ENCODE data around the gene IFT122. TPM values are rescaled to one million over a fixed set of nuclear protein-coding genes. Genes with fewer than 3 reads are reported as not detected.
A peak's percentile ranks its signal among the peaks of the same experiment; 100 is the strongest.
"Not testable (repeated sequence)": the region's sequence is repeated elsewhere in the genome, so short reads cannot be mapped to it uniquely, and the experiment has no call there.

The IFT122 gene, protein sequence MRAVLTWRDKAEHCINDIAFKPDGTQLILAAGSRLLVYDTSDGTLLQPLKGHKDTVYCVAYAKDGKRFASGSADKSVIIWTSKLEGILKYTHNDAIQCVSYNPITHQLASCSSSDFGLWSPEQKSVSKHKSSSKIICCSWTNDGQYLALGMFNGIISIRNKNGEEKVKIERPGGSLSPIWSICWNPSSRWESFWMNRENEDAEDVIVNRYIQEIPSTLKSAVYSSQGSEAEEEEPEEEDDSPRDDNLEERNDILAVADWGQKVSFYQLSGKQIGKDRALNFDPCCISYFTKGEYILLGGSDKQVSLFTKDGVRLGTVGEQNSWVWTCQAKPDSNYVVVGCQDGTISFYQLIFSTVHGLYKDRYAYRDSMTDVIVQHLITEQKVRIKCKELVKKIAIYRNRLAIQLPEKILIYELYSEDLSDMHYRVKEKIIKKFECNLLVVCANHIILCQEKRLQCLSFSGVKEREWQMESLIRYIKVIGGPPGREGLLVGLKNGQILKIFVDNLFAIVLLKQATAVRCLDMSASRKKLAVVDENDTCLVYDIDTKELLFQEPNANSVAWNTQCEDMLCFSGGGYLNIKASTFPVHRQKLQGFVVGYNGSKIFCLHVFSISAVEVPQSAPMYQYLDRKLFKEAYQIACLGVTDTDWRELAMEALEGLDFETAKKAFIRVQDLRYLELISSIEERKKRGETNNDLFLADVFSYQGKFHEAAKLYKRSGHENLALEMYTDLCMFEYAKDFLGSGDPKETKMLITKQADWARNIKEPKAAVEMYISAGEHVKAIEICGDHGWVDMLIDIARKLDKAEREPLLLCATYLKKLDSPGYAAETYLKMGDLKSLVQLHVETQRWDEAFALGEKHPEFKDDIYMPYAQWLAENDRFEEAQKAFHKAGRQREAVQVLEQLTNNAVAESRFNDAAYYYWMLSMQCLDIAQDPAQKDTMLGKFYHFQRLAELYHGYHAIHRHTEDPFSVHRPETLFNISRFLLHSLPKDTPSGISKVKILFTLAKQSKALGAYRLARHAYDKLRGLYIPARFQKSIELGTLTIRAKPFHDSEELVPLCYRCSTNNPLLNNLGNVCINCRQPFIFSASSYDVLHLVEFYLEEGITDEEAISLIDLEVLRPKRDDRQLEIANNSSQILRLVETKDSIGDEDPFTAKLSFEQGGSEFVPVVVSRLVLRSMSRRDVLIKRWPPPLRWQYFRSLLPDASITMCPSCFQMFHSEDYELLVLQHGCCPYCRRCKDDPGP
- polyA plus RNA-seq (2013), result 31.1 and 31.8 TPM in 2 replicates

DNA sequence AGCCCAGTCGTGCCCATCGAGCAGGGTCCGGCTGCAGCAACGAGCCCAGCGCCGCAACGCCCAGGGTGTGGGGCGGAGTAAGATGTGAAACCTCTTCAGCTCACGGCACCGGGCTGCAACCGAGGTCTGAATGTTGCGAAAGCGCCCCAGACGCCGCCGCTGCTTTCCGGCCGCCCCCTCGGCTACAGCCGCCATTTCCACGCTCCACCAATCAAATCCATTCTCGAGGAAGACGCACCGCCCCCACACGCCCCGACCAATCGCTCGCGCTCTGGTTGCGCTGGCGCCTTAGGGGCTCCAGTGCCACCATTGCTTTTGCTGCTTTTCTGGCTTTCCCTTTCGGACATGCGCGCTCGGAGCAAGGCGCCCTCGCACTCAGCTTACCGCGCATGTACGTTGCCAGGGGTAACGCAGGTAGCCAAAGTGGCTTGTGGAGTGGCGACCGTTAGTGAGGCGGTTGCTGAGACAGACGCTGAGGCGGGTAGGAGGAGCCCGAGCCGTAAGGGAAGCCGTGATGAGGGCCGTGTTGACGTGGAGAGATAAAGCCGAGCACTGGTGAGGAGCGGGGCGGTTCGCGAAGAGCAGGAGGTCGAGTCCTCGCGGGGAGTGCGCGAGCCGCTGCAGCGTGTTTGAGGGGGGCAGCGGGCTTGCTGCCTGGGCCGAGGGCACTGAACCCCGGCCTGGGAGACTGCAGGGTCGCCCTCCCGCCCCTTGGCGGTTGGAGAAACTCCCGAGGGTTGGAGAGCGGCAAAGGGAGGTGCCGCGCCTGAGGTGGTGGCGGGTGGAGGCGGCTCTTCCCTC lies at the start of gene IFT122, which contains the start of gene MBD4:
Gene IFT122 (plus strand): TSS at position 408 of the 801 bp plus-strand sequence. CDS start 107 bp downstream, at position 515.
Gene MBD4 (minus strand): TSS at position 132 of the 801 bp plus-strand sequence. CDS start 115 bp downstream, at position 17.
- peak within 1 kb of the TSS; percentile 78 for H2BK120ac ChIP-seq (ENCODE audit: insufficient read depth, low read length, poor library complexity)
- H3K79me1 ChIP-seq (ENCODE audit: low read length), result peaks cover 7% of the 10 kb centered on the region
- no CpG with 5 or more reads among the region's 75 CpGs for WGBS (ENCODE audit: extremely low coverage, insufficient coverage, insufficient read length)
- no peak within 1 kb of the TSS for H2BK12ac ChIP-seq (ENCODE audit: low read length)
- H3K79me2 ChIP-seq (ENCODE audit: control insufficient read depth, insufficient read depth, low read length, poor library complexity), result peaks cover 9% of the 10 kb centered on the region
- H3K4me1 ChIP-seq (ENCODE audit: control insufficient read depth in 1 of 2, insufficient read depth in 2 of 2, low read length in 2 of 2), result peaks cover 0 to 7% of the 10 kb centered on the region in 2 experiments
- peaks cover 2 to 9% of the 10 kb centered on the region in 2 experiments for H3K36me3 ChIP-seq (ENCODE audit: control insufficient read depth in 1 of 2, insufficient read depth in 2 of 2, low read length in 2 of 2)
- H4K8ac ChIP-seq (ENCODE audit: low read depth, low read length), result peak within 1 kb of the TSS; percentile 90
- no peak within 1 kb of the TSS for H3K23ac ChIP-seq (ENCODE audit: low read length)
- H3K4me2 ChIP-seq (ENCODE audit: low read length), result peak within 1 kb of the TSS; percentile 79
- H4K91ac ChIP-seq (ENCODE audit: low read depth, low read length), result peak within 1 kb of the TSS; percentile 80
- H3K9me3 ChIP-seq (ENCODE audit: insufficient read depth, low read depth, low read length), result no peaks in the 10 kb centered on the region
- H2AK5ac ChIP-seq (ENCODE audit: low read length), result peak within 1 kb of the TSS; percentile 13
- H3K27me3 ChIP-seq (ENCODE audit: insufficient read depth, low read length), result no peaks in the 10 kb centered on the region
- H3K9ac ChIP-seq (ENCODE audit: low read length), result peak within 1 kb of the TSS; percentile 88
- peak within 1 kb of the TSS; percentile 88 for H3K18ac ChIP-seq (ENCODE audit: low read length)
- peak within 1 kb of the TSS; percentile 95 for H3K4me3 ChIP-seq (ENCODE audit: low read depth, low read length)
- peak within 1 kb of the TSS; percentile 96 for H3K14ac ChIP-seq (ENCODE audit: low read length)
- peak within 1 kb of the TSS; percentile 90 for H4K12ac ChIP-seq (ENCODE audit: low read depth, low read length)
- H3K4ac ChIP-seq (ENCODE audit: low read depth, low read length), result peak within 1 kb of the TSS; percentile 87
- DNase-seq, result peak; percentile 100
- peak within 1 kb of the TSS; percentile 94 for H2AFZ ChIP-seq (ENCODE audit: insufficient read depth, low read length, poor library complexity)
- peak within 1 kb of the TSS; percentile 83 for H2BK5ac ChIP-seq (ENCODE audit: low read depth, low read length, poor library complexity)
- H3K27ac ChIP-seq (ENCODE audit: low read depth, low read length), result peak within 1 kb of the TSS; percentile 90

DNA sequence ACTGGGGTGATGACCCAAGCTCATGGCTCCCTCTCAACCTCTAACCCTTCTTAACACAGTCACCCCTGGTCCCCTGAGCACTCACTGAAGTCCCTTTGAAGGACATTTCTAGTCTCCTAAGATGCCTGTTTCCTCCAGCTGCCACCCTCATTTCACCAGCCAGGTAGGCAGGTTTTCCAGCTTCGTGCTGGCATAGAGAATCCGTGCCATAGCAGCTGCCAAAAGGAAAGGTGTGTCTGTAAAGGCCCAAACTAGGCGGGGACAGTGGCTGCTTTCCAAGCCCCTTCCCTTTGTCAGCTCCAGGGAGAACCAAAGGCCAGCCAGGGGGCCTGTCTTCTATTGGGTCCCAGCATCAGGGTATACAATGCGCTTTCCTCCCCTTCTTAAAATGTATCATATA lies 48.4 kb upstream of the IFT122 start:
- H2BK120ac ChIP-seq (ENCODE audit: insufficient read depth, low read length, poor library complexity); H3K4me3 ChIP-seq (ENCODE audit: low read depth, low read length); H3K14ac ChIP-seq (ENCODE audit: low read length); H4K8ac ChIP-seq (ENCODE audit: low read depth, low read length); H3K27me3 ChIP-seq (ENCODE audit: insufficient read depth, low read length); H3K4me2 ChIP-seq (ENCODE audit: low read length); H3K9ac ChIP-seq (ENCODE audit: low read length); H2AK5ac ChIP-seq (ENCODE audit: low read length); DNase-seq; H3K23ac ChIP-seq (ENCODE audit: low read length); H2BK12ac ChIP-seq (ENCODE audit: low read length); H3K9me3 ChIP-seq (ENCODE audit: insufficient read depth, low read depth, low read length); H4K12ac ChIP-seq (ENCODE audit: low read depth, low read length); H2BK5ac ChIP-seq (ENCODE audit: low read depth, low read length, poor library complexity); H3K27ac ChIP-seq (ENCODE audit: low read depth, low read length); H2AFZ ChIP-seq (ENCODE audit: insufficient read depth, low read length, poor library complexity); H3K4ac ChIP-seq (ENCODE audit: low read depth, low read length); H3K79me2 ChIP-seq (ENCODE audit: control insufficient read depth, insufficient read depth, low read length, poor library complexity); H3K18ac ChIP-seq (ENCODE audit: low read length); H3K79me1 ChIP-seq (ENCODE audit: low read length); H4K91ac ChIP-seq (ENCODE audit: low read depth, low read length): not testable (repeated sequence)
- WGBS (ENCODE audit: extremely low coverage, insufficient coverage, insufficient read length), result no CpG with 5 or more reads among the region's 4 CpGs
- Histone ChIP-seq H3K36me3 (ENCODE audit: control insufficient read depth in 1 of 2, insufficient read depth in 2 of 2, low read length in 2 of 2) (peaks cover 38 to 66% of the 10 kb centered on the region in 2 experiments), H3K4me1 (ENCODE audit: control insufficient read depth in 1 of 2, insufficient read depth in 2 of 2, low read length in 2 of 2) (peaks cover 10 to 13% of the 10 kb centered on the region in 2 experiments)

DNA sequence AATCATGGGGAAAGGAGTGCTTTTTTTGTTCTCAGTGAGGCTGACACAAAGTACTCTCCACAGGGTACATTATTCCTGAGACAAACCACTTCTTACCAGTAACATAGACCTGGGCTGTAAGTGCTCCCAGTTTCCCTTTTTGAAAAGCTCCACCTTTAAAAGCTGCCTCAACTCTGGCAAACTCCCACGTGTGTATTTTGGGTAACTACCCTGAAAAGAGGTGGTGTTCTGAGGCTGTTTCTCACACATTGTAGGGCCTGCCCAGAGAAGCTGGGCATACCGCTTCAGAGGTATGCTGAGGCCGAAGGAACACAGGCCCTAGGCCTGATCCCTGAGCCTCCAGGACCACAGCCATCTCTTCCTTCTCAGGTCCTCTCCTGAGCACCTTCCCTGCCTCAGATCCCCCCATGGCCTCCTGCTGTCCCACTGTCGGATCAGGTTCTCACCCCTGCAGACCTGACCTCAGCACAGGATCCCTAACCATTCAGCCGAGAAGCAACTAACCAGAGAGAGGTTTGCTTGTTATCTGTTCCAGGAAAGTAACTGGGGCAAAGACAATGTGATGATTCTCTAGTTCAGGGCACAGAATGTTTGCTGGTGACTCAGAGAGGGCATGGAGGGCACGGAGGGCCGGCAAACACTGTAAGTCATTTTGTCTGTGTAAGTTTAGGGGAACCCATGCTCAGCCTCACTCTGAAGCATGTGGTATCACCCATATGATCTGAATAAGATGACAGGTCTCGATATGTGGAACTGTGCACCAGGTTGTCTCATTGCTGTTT lies 47.7 kb upstream of the IFT122 start:
- H4K12ac ChIP-seq (ENCODE audit: low read depth, low read length); H2BK5ac ChIP-seq (ENCODE audit: low read depth, low read length, poor library complexity); H3K4me3 ChIP-seq (ENCODE audit: low read depth, low read length); H3K4me2 ChIP-seq (ENCODE audit: low read length); H2BK120ac ChIP-seq (ENCODE audit: insufficient read depth, low read length, poor library complexity); H3K4ac ChIP-seq (ENCODE audit: low read depth, low read length); H4K8ac ChIP-seq (ENCODE audit: low read depth, low read length); H2AFZ ChIP-seq (ENCODE audit: insufficient read depth, low read length, poor library complexity); H2BK12ac ChIP-seq (ENCODE audit: low read length); H3K14ac ChIP-seq (ENCODE audit: low read length); H3K79me2 ChIP-seq (ENCODE audit: control insufficient read depth, insufficient read depth, low read length, poor library complexity); H2AK5ac ChIP-seq (ENCODE audit: low read length); H3K18ac ChIP-seq (ENCODE audit: low read length); H3K9ac ChIP-seq (ENCODE audit: low read length); H3K23ac ChIP-seq (ENCODE audit: low read length); DNase-seq; H3K79me1 ChIP-seq (ENCODE audit: low read length); H3K27ac ChIP-seq (ENCODE audit: low read depth, low read length); H4K91ac ChIP-seq (ENCODE audit: low read depth, low read length); H3K27me3 ChIP-seq (ENCODE audit: insufficient read depth, low read length); H3K9me3 ChIP-seq (ENCODE audit: insufficient read depth, low read depth, low read length): not testable (repeated sequence)
- H3K36me3 ChIP-seq (ENCODE audit: control insufficient read depth in 1 of 2, insufficient read depth in 2 of 2, low read length in 2 of 2), result peaks cover 41 to 66% of the 10 kb centered on the region in 2 experiments
- H3K4me1 ChIP-seq (ENCODE audit: control insufficient read depth in 1 of 2, insufficient read depth in 2 of 2, low read length in 2 of 2), result peaks cover 10 to 13% of the 10 kb centered on the region in 2 experiments
- WGBS (ENCODE audit: extremely low coverage, insufficient coverage, insufficient read length), result no CpG with 5 or more reads among the region's 8 CpGs

Measured in trophoblast cell (in vitro differentiated cells and primary cell).